HG03571 (cell line): ENCODE measurements around the gene FAM107B.
A peak's percentile ranks its signal among the peaks of the same experiment; 100 is the strongest.
"Not testable (repeated sequence)": the region's sequence is repeated elsewhere in the genome, so short reads cannot be mapped to it uniquely, and the experiment has no call there.

Source experiments
- ATAC-seq: cut with Tn5 transposase; IDR thresholded peaks from one replicate; pipeline ENCODE4 v1.9.1; 2021; ENCODE audit not compliant: unreplicated experiment

FAM107B gene

DNA sequence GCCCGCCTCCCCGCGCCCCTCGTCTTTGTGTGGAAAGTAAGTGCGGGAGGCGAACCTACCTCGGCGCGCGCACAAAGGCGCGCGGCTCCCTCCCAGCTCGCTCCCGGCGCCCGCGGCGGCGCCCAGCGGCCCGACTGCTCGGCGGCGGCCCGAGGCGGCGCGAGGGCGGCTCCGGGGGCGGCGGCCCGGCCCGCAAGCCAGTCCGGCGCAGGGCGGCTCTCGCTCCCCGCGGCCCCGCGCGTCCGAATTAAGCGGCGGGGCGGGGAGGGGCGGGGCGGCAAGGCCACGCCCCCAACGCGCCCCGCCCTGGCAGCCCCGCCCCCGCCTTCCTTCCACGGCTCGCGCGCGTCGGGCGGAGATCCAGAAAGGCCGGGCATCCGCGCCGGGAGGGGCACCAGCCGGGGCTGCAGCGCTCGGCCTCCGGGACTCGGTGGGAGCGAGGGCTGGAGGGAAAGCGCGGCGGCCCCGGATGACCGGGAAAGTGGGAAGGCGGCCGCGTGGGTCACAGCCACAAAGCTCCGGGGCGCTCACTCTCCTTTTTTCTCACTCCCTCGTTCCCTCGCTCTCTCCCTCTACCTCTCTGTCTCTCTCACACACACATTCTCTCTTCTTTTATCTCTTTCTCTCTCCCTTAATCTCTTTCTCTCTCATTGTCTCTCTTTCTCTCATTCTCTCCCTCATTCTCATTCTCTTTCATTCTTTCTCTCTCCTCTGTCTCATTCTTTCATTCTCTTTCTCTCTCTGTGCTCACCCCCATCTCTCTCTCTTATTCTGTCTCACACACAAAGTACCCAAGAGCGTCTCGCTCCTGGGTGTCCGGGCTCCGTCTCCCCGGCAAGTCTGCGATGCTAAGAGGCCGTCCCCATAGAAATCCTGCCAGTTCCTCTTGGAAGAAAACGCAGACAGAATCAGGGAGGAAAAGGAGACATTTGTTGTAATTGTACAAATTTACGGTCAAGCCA, 170.2 kb downstream of the FAM107B start:
- peak; percentile 43 for ATAC-seq

GRCh38 chr10:14603534-14604102, 171.1 kb downstream of the FAM107B start:
- peak; percentile 6 for ATAC-seq

DNA sequence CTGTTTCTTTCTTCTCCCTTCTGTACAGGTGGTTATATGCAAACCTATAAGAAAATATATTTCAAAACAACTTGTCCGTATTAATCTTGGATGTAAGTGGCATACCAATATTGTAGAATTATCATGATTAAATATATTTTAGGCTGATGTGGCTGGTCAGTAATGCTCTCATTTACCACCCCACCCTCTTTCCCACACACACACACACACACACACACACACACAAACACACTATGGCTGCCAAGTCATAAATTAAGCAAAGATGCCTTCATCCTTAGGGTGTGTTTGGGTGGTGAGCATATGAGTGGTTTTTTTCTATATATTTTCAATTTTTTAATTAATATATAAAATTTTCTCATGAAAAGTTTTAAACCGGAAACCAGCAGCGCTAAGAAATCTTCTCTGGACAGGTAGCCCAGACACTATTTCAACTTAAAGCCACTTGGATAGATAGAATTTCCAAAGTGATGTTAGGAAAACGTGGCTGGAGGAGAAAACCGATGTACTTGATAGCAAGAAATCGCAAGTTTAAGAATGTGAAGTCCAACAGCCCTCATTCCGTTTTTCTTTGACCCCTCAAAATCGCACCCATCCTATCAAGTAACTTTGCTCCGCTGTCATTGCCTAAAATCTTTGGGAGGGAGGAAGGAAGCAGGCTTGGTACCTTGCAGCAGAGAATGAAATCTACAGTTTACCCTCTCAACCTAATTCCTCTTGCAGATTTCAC, 171.7 kb downstream of the FAM107B start:
- ATAC-seq: no peak

- ATAC-seq: no peak
These were observed 172.6 kb downstream of the FAM107B start for GRCh38 chr10:14601872-14602725.

- ATAC-seq: no peak
These were observed 173.4 kb downstream of the FAM107B start for GRCh38 chr10:14601326-14601725.

DNA sequence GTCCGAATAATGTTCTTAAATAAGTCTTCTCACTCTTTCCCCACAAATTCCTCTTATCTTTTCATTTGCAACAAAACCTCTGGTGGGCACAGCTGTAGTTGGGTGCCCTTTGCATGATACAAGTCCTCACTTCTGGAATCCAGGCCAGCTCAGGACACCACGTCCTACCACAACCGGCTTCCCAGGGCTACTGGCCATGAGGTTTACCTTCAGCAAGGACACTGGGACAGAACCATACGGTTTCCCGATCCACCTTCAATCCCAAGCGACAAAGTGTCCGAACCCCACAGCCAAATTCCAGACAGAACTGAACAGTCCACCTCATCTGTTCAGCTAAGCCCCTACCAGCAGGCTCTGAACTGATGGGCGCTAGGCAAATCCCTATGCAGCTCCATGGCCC, 174.6 kb downstream of the FAM107B start:
- no peak for ATAC-seq

DNA sequence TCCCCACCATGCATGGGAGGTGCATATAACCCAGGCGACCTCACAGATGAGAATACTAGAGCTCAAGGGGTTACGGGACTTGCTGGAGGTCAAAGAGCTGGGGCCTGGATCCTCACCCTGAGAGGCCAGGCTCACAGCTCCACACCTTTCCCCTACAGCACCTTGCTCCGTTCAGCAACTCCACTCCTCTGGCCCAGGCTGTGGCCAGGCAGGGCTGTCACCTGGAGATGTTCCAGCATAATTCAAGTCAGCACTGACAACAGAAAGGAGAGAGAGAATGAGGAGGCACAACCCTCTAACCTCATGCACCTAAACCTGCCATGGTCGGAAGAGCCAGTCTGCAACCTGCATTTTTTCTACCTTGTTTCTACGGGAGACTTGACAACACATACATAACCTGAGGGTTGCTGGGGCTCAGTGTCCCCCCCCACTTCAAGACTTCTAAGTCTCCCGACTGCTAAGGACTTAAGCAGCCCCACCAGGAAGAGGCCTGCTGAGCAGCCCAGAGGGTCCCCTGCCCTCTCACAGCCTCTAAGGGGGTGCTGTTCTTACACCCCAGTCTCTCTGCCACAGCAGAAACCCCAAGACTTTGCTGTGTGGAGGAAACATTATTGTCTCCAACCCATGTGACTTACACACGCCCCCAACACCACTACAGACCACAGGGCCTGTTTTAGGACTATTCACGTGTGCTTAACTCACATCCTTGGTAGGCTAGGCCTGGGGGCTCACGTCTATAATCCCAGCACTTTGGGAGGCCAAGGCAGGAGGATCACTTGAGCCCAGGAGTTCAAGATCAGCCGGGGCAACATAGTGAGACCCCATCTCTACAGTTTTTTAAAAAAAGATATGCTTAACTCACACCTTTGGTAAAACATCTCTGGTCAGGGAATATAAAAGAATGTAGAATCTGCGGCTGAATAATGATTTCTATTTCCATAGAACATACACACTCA, 175.6 kb downstream of the FAM107B start:
- no peak for ATAC-seq

DNA sequence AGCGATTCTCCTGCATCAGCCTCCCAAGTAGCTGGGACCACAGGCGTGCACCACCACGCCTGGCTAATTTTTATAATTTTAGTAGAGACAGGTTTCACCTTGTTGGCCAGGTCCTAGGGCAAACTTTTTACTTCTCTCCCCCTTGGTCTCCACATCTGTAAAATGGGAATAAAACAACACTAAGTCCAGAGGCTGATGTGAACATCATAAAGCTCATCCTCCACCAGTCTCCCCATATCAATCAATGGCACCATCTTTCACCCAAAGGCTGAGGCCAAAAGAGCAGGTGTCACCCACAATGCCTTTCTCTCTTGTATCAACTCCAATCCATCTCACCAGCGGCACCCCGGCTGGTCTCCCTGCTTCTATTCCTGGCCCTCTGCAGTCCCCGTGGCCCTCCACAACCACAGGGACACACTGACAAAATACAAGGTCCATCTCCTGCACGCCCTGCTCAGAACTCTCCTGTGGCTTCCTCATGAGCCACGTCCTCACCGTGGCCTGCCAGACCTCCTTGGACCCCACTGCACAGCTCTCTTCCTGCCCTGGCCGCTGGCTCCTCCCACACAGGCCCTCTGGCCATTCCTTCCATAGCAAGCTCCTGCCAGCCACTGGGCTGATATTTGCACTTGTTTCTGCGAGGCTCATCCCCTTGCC, 179.0 kb downstream of the FAM107B start:
- ATAC-seq: no peak

DNA sequence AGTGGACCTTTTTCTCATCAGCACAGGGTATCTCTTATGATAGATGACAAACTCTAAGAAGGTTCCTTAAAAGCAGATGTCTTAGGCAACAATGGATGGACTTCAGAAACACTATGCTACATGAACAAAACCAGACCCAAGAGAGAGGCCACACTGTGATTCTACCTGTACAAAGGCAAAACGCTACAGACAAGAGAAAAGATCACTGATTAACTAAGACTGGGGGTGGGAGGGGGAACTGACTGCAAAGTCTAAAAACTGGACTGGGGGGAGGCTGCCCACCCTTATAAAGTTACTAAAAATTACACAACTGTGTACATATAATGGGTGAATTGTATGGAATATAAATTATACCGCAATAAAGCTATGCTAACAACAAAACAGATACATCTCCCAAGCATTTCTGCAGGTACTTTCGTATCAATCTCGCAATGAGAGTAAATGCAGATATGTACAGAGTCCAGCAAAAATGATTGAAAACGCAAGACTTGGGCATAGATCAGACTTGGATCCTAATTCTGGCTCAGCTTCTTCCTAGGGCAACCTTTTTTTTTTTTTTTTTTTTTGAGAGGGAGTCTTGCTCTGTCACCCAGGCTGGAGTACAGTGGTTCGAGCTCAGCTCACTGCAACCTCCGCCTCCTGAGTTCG, 179.7 kb downstream of the FAM107B start:
- no peak for ATAC-seq

DNA sequence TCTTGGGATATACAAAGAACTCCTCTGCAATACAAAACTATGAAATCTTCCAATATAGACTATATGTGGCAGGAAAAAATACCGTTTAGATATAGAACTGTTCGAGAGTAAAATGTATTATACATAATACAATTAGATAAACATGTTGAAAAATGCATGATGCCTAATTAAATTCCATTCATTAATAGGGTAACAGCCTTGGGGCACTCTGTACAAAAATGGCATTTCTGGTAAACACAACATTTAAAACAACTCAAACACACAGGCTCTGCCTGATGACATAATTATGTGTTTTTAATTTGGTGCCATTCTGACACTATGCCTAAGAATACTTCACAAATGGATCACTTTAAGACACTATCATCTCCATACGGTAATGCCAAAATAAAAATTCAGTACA, 180.9 kb downstream of the FAM107B start:
- no peak for ATAC-seq

- ATAC-seq: no peak
These were observed 182.1 kb downstream of the FAM107B start for GRCh38 chr10:14592566-14592965.

- no peak for ATAC-seq
These were observed 182.7 kb downstream of the FAM107B start for GRCh38 chr10:14592026-14592425.

DNA sequence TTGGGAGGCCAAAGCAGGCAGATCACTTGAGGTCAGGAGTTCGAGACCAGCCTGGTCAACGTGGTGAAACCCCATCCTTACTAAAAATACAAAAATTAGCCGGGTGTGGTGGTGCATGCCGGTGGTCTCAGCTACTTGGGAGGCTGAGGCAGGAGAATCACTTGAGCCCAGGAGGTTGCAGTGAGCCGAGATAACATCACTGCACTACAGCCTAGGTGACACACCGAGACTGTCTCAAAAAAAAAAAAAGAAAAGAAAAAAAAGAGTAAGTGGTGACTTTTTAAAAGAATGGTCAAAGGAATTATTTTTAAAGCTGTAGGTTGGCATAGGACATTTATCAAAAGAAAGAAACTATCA, 185.8 kb downstream of the FAM107B start:
- ATAC-seq: not testable (repeated sequence)

DNA sequence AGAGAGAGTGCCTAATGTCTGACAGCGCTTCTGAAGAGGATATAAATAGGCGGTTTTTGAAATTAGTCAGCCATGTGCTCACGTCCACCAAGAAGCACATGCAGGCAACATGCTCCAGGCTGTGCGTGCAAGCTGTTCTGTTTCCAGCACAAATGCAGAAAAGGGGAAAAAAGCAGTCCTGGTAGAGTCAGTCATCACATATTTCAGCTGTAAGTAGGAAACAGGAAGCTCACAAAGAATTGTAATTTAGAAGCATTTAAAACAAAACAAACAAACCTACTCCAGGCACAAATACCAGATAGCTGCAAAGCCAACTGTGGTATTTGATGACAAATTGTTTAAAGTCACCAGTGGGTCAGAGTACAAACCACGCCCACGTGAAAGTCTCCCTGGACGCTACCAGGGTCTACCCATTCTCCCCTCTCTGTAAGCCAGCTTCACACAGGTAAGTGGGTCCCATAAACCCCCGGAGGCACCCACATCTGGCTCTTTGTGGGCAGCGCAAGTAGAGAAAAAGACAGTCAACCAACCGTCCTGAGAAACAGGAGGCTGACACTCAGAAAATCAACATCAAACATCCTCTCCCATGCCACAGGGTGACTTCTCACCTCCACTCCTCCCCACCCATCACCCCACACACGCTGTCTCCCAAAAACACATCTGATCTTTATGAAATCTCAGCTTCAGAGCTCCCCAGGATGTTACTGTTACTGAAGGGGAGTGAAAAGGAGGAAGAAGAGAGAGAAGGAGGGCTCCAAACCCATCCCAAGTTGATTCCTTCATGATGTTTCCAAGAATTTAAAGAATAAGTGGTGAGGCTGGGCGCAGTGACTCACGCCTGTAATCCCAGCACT, 186.4 kb downstream of the FAM107B start:
- peak; percentile 58 for ATAC-seq

GRCh38 chr10:14587540-14588083, 187.1 kb downstream of the FAM107B start:
- no peak for ATAC-seq

- no peak for ATAC-seq
These were observed 187.8 kb downstream of the FAM107B start for GRCh38 chr10:14586901-14587300.
